ENCODE data around the gene KLC3.
A peak's percentile ranks its signal among the peaks of the same experiment; 100 is the strongest.
"Not testable (repeated sequence)": the region's sequence is repeated elsewhere in the genome, so short reads cannot be mapped to it uniquely, and the experiment has no call there.

KLC3 gene

DNA sequence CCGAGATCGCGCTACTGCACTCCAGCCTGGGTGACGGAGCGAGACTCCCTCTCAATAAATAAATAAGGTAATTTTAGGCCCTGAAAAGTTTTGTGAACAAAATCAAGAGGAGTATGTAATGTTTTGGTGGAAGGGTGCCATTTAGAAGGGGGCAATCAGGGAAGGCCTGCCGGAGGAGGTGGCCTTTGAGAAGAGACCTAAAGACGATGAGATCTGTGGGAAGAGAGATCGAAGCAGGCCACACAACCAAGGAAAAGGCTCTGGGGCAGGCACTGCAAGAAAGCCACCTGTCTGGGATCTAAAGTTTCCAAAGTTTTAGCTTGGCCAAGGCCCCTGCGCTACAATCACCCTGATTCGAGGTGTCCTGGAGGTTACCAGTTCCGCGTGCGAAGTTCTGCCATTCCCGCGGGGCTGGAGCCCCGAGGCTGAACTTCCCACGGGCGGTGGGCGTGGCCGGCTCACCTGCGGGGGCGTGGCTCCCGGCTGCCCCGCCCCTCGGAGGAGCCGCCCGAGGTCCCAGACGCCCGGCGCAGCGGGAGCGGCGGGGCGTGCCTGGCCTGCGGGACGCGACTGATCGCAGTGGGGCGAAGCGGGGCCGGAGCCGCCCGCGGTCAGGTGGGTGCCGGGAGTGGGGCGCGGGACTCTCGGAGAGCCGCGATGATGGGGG lies at the start of gene KLC3:
TSS of gene KLC3 (plus strand) at position 519 of the 667 bp plus-strand sequence. CDS start 4,792 bp downstream, outside the sequence.
- DNase-seq = no peak

DNA sequence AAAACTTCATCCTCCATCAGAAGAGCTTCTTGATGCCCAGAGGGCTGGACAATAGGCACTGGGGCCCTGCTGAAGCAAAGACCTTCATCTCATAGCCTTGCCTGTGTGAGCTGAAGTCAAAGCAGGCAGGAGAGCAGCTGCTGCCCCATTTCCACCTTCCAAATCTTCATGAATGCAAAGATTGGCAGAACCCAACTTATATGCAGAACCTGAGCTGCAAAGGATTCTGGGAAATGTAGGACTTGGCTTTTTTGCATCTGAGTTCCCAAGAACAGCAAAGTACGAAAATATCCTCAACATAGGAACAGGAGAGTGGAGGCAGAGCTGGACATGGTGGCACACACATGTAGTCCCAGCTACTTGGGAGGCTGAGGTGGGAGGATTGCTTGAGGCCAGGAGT lies 48.7 kb upstream of the KLC3 start:
- DNase-seq = no peak

DNA sequence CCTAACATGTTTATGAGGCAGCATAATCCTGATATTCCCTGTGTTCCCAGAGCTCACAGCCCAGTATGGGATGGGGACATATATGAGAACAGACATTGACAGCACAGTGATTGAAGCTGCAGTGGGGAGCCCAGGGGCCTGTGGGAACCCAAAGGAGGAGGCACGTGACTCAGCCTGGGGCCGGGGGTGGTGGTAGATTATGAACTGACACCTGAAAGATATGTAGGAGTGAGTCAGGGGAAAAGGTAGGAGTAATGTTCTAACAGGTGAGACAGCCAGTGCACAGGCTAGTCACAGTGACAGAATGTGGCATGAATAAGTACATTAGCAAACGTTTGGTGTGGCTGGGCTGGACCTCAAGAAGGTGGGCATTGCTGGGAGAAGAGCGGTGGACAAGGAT lies 46.9 kb upstream of the KLC3 start:
- DNase-seq = no peak

DNA sequence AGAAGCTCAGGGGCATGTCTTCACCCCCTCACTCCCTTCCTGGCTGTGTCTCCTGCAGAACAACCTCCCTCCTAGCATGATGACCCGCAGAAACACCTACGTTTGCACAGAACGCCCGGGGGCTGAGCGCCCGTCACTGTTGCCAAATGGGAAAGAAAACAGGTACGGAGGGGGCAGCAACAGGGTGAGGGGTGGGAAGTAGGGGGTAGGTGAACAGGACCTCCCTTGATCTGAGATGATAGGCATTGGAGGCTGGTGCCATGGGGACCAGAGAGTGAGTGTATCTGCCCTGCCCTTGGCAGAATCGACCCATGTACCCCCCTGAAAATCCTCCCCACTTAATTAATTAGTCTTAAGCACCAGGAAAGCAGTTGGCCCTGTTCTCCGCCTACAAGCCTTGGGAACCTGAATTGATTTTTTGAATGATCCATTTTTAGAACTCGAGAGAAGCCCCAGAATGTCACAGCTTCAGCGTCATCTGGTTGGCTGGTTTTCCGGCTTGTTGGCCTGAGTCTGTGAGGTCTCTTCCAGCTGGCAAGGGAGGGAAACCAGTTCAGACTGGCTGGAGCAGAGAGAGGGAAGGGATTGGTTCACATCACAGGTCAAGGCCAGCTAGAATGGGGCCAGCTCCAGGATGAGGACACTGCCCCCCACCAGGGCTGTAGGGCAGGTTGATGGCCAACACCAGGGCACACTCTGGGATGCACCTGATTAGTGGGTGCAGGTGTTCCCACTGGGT lies 46.1 kb upstream of the KLC3 start:
- no peak for DNase-seq

DNA sequence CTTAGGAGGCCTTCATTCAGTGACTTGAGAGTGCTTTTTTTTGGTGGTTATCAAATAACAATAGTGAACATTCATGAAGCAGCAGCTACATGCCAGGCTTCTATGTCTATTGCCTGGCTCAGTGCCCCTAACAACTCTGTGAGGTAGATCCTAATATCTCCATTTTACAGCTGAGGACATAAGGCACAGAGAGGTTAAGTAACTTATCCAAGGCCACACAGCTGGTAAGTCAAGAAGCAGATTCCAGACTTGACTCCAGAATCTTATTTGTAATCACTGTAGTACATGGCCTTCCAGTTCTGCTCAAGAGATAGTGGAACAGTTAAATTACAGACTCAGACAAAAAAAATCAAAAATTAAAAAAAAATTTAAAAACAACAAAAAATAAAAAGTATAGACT lies 44.7 kb upstream of the KLC3 start:
- no peak for DNase-seq

DNA sequence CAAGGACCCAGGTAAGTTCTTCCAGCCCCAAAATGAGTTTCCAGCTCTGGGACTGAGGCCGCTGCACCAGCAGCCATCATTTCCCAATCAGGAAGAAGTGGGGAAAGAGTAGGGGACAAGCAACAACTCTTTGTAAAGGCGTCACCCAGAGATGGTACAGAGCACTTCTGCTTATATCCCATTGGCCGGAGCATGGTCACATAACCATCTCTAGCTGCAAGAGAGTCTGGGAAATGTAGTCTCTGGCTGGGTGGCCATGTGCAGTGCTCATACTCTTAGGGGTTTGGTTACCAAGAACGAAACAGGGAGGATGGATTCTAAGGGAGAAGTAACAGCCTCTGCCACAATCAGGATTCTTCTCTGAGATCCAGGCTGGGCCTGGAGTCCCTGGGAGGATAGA lies 44.2 kb upstream of the KLC3 start:
- no peak for DNase-seq

DNA sequence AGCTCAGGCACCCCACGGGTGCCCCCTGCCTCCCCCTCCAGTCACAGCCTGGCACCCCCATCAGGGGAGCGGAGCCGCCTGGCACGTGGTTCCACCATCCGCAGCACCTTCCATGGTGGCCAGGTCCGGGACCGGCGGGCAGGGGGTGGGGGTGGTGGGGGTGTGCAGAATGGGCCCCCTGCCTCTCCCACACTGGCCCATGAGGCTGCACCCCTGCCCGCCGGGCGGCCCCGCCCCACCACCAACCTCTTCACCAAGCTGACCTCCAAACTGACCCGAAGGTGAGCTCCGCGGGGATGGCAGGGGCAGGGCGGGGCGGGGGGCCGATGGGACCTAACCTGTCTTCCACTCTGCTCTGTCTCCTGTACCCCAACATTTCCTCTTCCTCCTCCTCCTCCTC lies 42.9 kb upstream of the KLC3 start:
- no peak for DNase-seq

DNA sequence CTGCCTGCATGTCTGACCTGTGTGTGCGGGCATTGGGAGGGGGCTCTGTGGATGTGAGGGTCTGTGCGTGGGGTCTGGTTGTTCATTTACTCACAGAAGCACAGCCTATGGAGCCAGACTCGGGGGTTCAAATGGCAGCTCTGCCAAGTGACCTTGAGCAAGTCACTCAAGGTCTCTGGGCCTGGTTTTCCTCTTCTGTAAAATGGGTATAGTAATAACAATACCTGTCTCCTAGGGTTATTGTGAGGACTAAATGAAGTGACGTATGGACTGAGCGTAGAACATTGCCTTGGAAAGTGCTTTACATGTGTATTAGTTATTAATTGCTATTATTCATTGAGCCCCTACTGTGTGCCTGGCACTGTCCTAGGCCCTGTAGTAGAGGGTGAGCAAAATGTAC lies 42.3 kb upstream of the KLC3 start:
- no peak for DNase-seq

DNA sequence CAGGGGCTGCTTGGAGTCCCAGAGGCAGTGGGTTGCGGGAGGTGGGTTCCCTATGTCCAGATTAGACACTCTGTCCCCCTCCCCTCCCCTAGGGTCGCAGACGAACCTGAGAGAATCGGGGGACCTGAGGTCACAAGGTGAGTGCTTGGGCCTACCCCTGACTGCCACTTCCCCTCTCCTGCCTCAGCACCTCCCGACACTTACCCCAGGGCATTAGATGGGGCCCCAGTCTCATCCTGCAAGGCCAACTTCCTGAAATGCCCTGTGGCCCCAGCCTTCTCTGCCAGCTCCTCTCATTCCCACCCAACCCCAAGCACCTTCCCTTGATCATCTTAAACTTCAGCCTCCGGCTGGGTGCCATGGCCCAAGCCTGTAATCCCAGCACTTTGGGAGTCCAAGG lies 40.8 kb upstream of the KLC3 start:
- DNase-seq = no peak

DNA sequence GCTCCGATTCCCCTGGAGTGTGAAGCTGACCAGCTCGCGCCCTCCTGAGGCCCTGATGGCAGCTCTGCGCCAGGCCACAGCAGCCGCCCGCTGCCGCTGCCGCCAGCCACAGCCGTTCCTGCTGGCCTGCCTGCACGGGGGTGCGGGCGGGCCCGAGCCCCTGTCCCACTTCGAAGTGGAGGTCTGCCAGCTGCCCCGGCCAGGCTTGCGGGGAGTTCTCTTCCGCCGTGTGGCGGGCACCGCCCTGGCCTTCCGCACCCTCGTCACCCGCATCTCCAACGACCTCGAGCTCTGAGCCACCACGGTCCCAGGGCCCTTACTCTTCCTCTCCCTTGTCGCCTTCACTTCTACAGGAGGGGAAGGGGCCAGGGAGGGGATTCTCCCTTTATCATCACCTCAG lies 38.1 kb upstream of the KLC3 start:
- DNase-seq = no peak

DNA sequence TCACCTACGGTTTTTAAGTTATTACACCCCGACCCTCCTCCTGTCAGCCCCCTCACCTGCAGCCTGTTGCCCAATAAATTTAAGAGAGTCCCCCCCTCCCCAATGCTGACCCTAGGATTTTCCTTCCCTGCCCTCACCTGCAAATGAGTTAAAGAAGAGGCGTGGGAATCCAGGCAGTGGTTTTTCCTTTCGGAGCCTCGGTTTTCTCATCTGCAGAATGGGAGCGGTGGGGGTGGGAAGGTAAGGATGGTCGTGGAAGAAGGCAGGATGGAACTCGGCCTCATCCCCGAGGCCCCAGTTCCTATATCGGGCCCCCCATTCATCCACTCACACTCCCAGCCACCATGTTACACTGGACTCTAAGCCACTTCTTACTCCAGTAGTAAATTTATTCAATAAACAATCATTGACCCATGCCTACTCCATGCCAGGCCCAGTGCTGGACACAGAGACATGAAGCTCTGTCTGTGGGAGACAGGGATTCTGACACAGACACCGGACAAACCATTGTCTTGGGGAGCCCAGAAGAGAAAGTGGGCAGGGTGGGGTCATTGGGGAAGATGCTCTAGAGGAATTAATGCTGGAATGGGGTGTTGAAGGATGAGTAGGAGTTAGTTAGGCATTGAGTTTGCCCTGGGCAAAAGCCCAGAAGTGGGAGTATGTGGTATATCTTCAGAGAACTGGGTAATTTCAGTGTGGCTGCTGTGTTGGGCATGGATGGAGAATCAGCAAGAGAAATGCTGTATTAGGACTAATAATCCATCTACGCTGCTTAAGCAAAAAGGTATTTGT lies 37.1 kb upstream of the KLC3 start:
- DNase-seq = no peak

DNA sequence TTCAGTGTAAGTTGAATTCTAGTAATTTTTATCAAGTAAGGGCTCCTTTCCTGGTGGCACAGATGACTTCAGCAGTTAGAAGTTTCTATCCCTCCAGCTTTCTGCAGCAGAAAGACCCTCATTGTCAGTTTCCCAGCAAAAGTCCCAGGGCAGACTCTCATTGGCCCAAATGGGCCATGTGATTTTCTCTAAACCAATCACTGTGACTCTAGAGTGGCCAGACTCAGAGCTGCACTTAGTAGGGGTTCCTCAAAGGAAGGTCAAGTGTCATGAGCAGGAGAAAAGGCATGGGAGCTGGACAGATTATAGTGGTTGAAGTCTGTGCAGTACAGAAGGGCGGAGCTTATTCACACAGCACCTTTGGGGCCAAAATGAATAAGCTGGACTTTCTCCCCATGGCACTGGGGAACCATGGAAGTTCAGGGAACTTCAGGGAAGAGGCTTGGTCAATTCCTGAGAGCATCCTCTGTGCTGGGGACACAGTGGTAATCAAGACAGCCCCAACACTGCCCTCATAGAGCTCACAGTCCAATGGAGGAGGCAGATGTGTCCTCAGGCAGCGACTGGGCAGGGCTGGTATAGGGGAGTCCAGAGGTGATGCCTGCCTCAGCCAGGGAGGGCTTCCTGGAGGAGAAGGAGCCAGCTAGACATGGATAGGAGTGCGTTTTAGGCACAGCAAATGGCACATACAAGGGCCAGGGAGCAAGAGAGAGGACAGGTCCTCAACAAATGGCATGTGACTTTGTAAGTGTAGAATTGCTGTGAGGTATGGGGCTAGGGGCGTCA lies 36.2 kb upstream of the KLC3 start:
- no peak for DNase-seq

DNA sequence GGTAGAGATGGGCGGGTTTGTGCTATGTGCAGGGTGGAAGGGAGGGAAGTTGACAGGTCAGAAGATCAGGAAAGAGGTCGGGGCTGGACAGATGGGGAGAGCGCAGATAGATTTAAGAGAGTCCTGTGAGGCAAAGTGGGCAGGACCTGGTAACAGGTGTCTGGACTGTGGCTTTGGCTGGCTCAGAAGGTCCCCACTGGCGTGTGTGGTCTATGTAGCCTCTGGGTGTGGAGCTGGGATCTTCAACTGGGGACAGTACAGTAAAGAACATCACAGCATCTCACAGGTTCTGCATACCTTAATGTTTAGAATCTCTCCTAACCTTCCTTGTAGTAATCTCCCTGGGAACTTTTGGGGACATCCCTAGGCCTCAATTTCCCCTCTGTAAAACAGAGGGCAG lies 35.5 kb upstream of the KLC3 start:
- no peak for DNase-seq

DNA sequence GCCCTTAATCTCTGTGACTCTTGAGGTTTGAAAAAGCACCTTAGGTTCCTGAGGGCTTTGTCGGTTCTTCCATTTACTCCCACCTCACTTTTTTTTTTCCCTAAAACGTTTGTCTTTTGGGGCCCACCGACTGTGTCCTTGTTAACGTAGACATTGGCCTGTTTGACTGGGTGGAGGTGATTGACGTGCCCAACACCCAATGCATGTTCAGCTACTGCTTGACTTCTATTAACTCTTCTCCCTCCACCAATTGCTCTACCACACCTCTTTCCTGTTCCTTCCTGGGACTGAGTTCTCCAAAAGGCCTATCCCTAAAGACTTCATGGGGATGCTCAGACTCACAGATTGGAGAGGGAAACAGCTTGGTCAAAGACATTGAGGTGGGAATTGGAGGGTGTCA lies 35.1 kb upstream of the KLC3 start:
- no peak for DNase-seq

DNA sequence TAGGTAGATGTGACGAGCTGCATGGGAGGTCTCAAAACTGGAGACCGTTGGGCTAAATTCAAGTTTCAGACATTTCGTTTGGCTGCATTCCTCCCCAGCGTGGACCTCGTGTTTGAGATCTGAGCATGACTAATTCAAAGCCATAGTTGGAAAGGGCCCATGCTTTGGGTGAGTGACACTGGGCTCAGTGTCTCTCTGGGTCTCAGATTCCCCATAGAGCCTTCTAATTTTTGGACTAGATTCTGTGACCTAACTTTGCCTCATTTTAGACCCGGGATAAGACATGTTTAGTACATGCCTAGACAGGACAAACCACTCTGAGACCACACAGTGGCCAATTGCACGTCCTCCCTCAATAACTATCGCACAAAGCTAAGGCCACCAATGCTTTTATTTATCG lies 34.5 kb upstream of the KLC3 start:
- DNase-seq = no peak

DNA sequence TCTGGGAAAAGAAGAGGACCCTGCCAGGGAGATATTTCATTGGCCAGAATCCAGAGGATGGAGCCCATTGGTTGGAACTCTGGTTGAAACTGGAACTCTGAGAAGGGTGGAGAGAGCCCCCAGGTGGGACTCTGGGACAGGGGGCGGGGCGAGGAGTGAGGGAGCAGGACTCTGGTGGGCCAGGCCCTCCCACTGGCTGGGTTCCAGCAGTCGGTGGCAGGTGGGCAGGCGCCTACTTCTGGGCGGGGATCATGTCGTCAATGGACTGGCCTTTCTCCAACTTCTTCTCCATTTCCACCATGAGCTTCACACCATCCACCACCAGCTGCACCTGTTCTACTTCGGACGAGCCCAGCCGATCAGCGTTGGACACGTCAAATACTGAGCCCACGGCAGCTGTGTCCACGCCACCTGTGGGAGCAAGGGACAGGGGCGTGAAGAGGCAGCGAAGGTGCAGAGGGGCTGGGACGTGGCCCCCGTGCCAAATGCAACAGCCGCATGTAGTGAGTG lies 34.0 kb upstream of the KLC3 start:
- peak; percentile 53 for DNase-seq

DNA sequence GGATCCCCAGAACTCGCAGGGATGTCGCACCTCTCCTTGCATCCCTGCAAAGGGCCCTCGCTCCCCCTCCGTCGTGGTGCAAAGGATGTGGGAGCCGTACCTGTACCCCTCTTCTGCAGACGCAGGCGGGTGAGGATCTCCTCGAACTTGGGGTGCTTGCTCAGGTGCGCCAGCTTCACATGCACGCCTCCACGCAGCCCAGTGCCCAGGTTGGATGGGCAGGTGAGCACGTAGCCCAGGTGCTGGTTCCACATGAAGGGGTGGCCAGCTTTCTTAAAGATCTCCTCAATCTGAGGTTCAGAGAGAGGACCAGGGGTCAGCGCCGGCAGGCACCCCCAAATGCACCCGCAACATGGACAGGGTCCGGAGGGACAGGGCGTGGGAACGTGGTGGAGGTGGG lies 33.2 kb upstream of the KLC3 start:
- no peak for DNase-seq

DNA sequence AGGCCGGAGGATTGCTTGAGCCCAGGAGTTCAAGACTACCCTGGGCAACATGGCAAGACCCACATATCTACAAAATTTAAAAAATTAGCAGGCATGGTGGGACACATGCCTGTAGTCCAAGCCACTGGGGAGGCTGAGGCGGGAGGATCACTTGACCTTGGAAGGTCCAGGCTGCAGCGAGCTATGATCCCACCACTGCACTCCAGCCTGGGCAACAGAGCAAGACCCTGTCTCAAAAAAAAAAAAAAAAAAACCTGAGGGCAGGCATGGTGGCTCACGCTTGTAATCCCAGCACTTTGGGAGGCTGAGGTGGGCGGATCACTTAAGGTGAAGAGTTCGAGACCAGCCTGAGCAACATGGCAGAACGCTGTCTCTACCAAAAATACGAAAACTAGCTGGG lies 31.2 kb upstream of the KLC3 start:
- DNase-seq = not testable (repeated sequence)

DNA sequence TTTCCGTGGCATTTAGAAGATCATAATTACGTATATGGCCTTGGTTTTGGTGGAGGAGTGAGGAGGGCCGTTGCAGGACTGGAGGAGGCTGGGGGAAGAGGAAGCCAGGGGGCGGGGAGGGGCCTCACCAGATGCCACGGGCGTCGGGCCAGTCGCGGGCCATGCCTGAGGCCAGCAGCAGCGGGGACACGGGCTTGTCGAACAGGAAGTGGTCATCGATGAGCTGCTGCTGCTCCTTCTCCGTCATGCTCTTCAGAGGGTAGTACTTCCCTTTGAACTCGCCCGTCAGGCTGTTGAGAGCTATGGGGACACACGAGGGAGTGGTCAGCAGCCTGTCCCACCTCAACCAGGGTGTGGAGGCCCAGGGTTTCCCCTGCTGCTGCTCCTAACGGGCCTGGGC lies 28.9 kb upstream of the KLC3 start:
- DNase-seq = no peak

DNA sequence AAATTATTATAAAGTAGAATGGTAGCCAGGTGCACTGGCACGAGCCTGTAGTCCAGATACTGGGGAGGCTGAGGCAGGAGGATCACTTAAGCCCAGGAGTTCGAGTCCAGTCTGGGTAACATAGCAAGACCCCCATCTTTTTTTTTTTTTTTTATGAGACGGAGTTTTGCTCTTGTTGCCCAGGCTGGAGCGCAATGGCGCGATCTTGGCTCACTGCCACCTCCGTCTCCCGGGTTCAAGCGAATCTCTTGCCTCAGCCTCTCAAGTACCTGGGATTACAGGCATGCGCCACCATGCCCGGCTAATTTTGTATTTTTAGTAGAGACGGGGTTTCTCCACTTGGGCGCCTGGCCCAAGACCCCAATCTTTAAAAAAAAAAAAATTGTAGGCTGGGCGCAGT lies 28.3 kb upstream of the KLC3 start:
- DNase-seq = not testable (repeated sequence)

DNA sequence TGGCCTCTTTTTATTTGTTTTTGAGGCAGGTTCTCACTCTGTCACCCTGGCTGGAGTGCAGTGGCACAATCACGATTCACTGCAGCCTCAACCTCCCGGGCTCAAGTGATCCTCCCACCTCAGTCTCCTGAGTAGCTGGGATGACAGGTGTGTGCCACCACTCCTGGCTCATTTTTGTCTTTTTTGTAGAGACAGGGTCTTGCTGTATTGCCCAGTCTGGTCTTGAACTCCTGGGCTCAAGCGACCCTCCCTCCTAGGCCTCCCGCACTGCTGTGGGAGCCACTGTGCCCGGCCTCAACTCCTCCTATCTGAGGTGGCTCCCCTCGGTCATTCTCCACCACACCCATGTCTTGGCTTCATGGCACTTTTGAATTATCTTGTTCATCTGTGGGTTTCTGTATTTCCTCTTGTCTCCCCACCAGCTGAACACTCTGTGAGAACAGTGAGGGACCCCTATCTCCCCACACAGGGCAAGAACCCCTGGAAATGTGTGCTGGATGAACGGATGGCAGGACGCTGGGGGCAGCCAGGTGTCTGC lies 25.8 kb upstream of the KLC3 start:
- no peak for DNase-seq

DNA sequence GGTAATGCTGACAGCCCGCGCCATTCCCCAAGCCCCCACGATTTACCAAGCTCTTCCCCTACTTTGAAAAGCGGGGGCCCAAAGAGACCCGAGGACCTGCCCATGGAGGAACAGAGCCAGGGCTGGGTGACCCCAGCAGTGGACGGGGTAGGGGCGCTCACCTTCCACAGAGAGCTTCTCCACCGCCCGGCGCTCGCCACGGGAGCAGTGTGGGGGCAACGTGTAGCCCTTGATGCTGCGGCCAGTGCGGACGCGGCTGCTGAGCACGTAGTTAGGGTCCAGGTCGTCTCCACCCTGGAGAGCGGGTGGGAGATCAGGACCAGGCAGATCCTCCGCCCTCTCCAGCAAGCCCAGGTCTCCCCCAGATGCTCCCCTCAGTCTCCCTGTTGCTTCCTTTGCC lies 25.2 kb upstream of the KLC3 start:
- no peak for DNase-seq

All from NCI-H510A (cell line).